ENCODE measurements around the gene FSTL4. TPM values are rescaled to one million over a fixed set of nuclear protein-coding genes. Genes with fewer than 3 reads are reported as not detected.

FSTL4 gene
- polyA plus RNA-seq, 3 donors: not detected

GRCh38 chr5:133438487-133438886 lies 173.9 kb downstream of the FSTL4 start:
- peaks cover 0 to 3% (median 0%) of the 10 kb centered on the region in 7 donors for H3K9me3 Mint-ChIP-seq
- Histone ChIP-seq H3K4me1 (ENCODE audit: control insufficient read depth in 1 of 2, insufficient read depth in 2 of 2, low read length in 2 of 2) (no peaks in the 10 kb centered on the region), H3K36me3 (replicated peaks in 1 of 2; ENCODE audit: control insufficient read depth in 1 of 2, insufficient read depth in 2 of 2, low read length in 2 of 2) (no peaks in the 10 kb centered on the region), H3K79me2 (ENCODE audit: insufficient read depth, low read length) (no peaks in the 10 kb centered on the region), H3K9me3 (replicated peaks in 1 of 2; ENCODE audit: control insufficient read depth in 1 of 2, insufficient read depth in 1 of 2, low read length in 2 of 2) (no peaks in the 10 kb centered on the region), H3K27ac (ENCODE audit: low read depth in 1 of 2, low read length in 2 of 2) (no peak overlapping the region), H2AFZ (ENCODE audit: insufficient read depth, low read depth, low read length, poor library complexity, severe bottlenecking) (no peak overlapping the region), H3K27me3 (ENCODE audit: control insufficient read depth in 2 of 2, insufficient read depth in 2 of 2, low read length in 2 of 2) (peaks cover 3 to 8% of the 10 kb centered on the region in 2 donors), H4K20me1 (ENCODE audit: insufficient read depth, low read length) (no peaks in the 10 kb centered on the region), H3K9ac (ENCODE audit: insufficient read depth, low read length, poor library complexity, severe bottlenecking) (no peak overlapping the region), H3K4me2 (replicated peaks; ENCODE audit: extremely low read depth, low read length, poor library complexity, severe bottlenecking) (no peak overlapping the region), H3K4me3 (replicated peaks in 1 of 3; ENCODE audit: low read depth in 2 of 3, low read length in 3 of 3) (no peak overlapping the region)
- no peak for DNase-seq
- 100% methylated on average over 2 of the region's 3 CpGs for WGBS (ENCODE audit: insufficient coverage)
- H3K27ac Mint-ChIP-seq: no peak overlapping the region
- peaks cover 9 to 15% (median 12%) of the 10 kb centered on the region in 3 donors for H3K27me3 Mint-ChIP-seq (ENCODE audit: low read depth in 3 of 3)
- intact Hi-C loops (cut with micrococcal nuclease): no loop called here
- H3K4me1 Mint-ChIP-seq: no peaks in the 10 kb centered on the region
- no peak overlapping the region for H3K4me3 Mint-ChIP-seq
- H3K36me3 Mint-ChIP-seq: no peaks in the 10 kb centered on the region
- TF ChIP-seq CTCF (IDR thresholded peaks at IDR 0.05): no peak

DNA sequence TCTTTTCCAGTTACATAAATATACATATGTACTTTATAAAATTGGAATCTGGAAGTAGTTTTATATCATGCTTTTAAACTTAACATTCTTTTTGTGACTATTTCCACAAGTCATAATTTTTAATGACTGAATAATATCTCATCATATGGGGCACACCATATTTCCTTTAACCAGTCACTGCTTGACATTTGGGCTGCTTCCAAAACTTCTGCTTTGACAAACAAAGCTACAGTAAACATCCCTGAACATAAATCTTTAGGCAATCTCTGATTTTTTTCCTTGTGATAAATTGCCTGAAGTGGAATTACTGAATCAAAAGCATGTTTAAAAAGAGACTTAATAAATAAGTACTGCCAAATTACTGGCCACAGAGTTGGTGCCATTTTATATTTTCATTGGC lies 178.0 kb downstream of the FSTL4 start:
- H3K36me3 Mint-ChIP-seq: no peaks in the 10 kb centered on the region
- H3K27ac Mint-ChIP-seq: no peak overlapping the region
- H3K27me3 Mint-ChIP-seq (ENCODE audit: low read depth in 3 of 3): peaks cover 9 to 17% (median 12%) of the 10 kb centered on the region in 3 donors
- peaks cover 0 to 3% (median 0%) of the 10 kb centered on the region in 7 donors for H3K9me3 Mint-ChIP-seq
- no peak for TF ChIP-seq CTCF (IDR thresholded peaks at IDR 0.05)
- intact Hi-C loops (cut with micrococcal nuclease): no loop called here
- Histone ChIP-seq H3K27ac (ENCODE audit: low read depth in 1 of 2, low read length in 2 of 2) (no peak overlapping the region), H3K27me3 (ENCODE audit: control insufficient read depth in 2 of 2, insufficient read depth in 2 of 2, low read length in 2 of 2) (peaks cover 6 to 10% of the 10 kb centered on the region in 2 donors), H3K9ac (ENCODE audit: insufficient read depth, low read length, poor library complexity, severe bottlenecking) (no peak overlapping the region), H2AFZ (ENCODE audit: insufficient read depth, low read depth, low read length, poor library complexity, severe bottlenecking) (no peak overlapping the region), H3K36me3 (replicated peaks in 1 of 2; ENCODE audit: control insufficient read depth in 1 of 2, insufficient read depth in 2 of 2, low read length in 2 of 2) (no peaks in the 10 kb centered on the region), H3K79me2 (ENCODE audit: insufficient read depth, low read length) (no peaks in the 10 kb centered on the region), H3K4me1 (ENCODE audit: control insufficient read depth in 1 of 2, insufficient read depth in 2 of 2, low read length in 2 of 2) (no peaks in the 10 kb centered on the region), H3K4me3 (replicated peaks in 1 of 3; ENCODE audit: low read depth in 2 of 3, low read length in 3 of 3) (no peak overlapping the region), H3K4me2 (replicated peaks; ENCODE audit: extremely low read depth, low read length, poor library complexity, severe bottlenecking) (no peak overlapping the region), H4K20me1 (ENCODE audit: insufficient read depth, low read length) (no peaks in the 10 kb centered on the region), H3K9me3 (replicated peaks in 1 of 2; ENCODE audit: control insufficient read depth in 1 of 2, insufficient read depth in 1 of 2, low read length in 2 of 2) (no peaks in the 10 kb centered on the region)
- no peak overlapping the region for H3K4me3 Mint-ChIP-seq
- no peaks in the 10 kb centered on the region for H3K4me1 Mint-ChIP-seq
- no peak for DNase-seq

Data from CD14-positive monocyte (primary cell).